Gastrocnemius medialis (tissue), 4 donors: ENCODE results near the gene TUBA3E. TPM values are rescaled to one million over a fixed set of nuclear protein-coding genes. Genes with fewer than 3 reads are reported as not detected.
"Not testable (repeated sequence)": the region's sequence is repeated elsewhere in the genome, so short reads cannot be mapped to it uniquely, and the experiment has no call there.

Experiments used
- ATAC-seq, 2 donors: fragments of 150-250 bp; one replicate each; pipeline ENCODE4 v1.9.1; 2016
- DNase-seq, 2 donors: peaks; one replicate each; pipeline ENCODE4 v3.0.0-alpha.2; 2019
- H3K27ac ChIP-seq, 4 donors: fragments of 200-600 bp; sonication (generic); 1 replicate in 1 of 4; 2 replicates in 3 of 4; pipeline ENCODE4 v1.5.1; 2016 to 2018; ENCODE audit warnings: mild to moderate bottlenecking in 2 of 4, moderate library complexity in 1 of 4
- H3K27me3 ChIP-seq, 3 donors: fragments of 200-600 bp; sonication (generic) in 2 of 3; 1 replicate in 1 of 3; 2 replicates in 2 of 3; pipeline versions ENCODE4 v1.5.1 to v1.6.0; 2016 to 2019; ENCODE audit warnings: mild to moderate bottlenecking in 1 of 3, moderate library complexity in 1 of 3
- H3K36me3 ChIP-seq, 2 donors: fragments of 200-600 bp; sonication (generic) in 1 of 2; one replicate each; pipeline ENCODE4 v1.5.1; 2017 to 2018
- H3K4me1 ChIP-seq, 2 donors: fragments of 200-600 bp; sonication (generic) in 1 of 2; one replicate each; pipeline ENCODE4 v1.5.1; 2016 to 2017; ENCODE audit warnings: mild to moderate bottlenecking in 2 of 2
- H3K4me3 ChIP-seq, 4 donors: fragments of 200-600 bp; sonication (generic) in 3 of 4; 1 replicate in 1 of 4; 2 replicates in 3 of 4; pipeline ENCODE4 v1.5.1; 2016 to 2019; ENCODE audit warnings: mild to moderate bottlenecking in 2 of 4
- H3K9me3 ChIP-seq, 3 donors: fragments of 200-600 bp; sonication (generic) in 2 of 3; 1 replicate in 1 of 3; 2 replicates in 2 of 3; pipeline ENCODE4 v1.5.1; 2016 to 2019
- POLR2A ChIP-seq, 2 donors: fragments of 450-650 bp; IDR thresholded peaks; one replicate each; pipeline ENCODE4 v1.6.1; 2017; ENCODE audit warnings: antibody characterized with exemption in 2 of 2, mild to moderate bottlenecking in 2 of 2, moderate library complexity in 2 of 2
- in situ Hi-C, 4 donors: fragments of 200-750 bp; cut with MboI; loops; one replicate each; pipeline versions ENCODE4 v1.15.0 to v1.8.0; 2017; ENCODE audit warnings: low sequenced_read_pairs in 4 of 4
- intact Hi-C: fragments of 100-400 bp; cut with DNase I; formaldehyde crosslinking; loops from one replicate; pipeline ENCODE4 v1.15.1; 2023; ENCODE audit warnings: low total_unique reads
- total RNA-seq, 4 donors: library from RNA; depleted of rRNA; stranded (reverse); fragments of >200 nt; gene quantifications; one replicate each; pipeline versions ENCODE4 v1.1.0 to v1.2.3, GENCODE V29; 2016
- TF ChIP-seq, protein P1 (sequence below), 5 experiments: fragments of 450-650 bp in 3 of 5; fragments of 200-600 bp in 2 of 5; sonication (generic) in 2 of 5; IDR thresholded peaks in 4 of 5; conservative IDR thresholded peaks in 1 of 5; 1 replicate in 4 of 5; 2 replicates in 1 of 5; pipeline ENCODE4 v1.5.1; 2016 to 2019; ENCODE audit warnings: antibody characterized with exemption in 5 of 5, mild to moderate bottlenecking in 3 of 5, moderate library complexity in 3 of 5

The TUBA3E gene
- total RNA-seq, 4 donors from 2014 or later: not detected

DNA sequence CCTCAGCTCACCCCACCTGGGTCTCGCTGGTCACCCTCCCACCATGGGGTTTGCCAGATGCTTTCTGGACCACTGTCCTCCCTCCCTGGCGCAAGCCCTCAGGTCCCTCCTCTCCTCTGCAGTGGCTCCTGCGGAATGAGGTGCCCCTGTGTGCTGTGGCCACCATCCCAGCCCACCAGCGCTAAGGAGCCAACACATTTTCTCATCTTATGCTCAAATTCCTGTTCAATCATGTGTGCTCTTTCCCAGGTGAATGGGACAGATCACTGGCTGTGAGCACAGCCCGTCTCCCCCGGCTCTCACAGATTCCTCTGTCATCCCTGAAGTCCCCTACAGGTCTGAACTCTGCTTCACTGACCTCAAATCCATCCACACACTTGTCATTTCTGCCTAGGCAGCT lies 38.1 kb downstream of the TUBA3E start:
- Histone ChIP-seq H3K4me1 (no peaks in the 10 kb centered on the region), H3K27ac (no peak overlapping the region), H3K9me3 (no peaks in the 10 kb centered on the region), H3K27me3 (no peaks in the 10 kb centered on the region), H3K36me3 (peaks cover 0 to 35% of the 10 kb centered on the region in 2 donors), H3K4me3 (no peak overlapping the region)
- in situ Hi-C loops (no loop called here), intact Hi-C loops (no loop called here)
- TF ChIP-seq POLR2A (IDR thresholded peaks at IDR 0.05): no peak
- TF ChIP-seq, protein P1, sequence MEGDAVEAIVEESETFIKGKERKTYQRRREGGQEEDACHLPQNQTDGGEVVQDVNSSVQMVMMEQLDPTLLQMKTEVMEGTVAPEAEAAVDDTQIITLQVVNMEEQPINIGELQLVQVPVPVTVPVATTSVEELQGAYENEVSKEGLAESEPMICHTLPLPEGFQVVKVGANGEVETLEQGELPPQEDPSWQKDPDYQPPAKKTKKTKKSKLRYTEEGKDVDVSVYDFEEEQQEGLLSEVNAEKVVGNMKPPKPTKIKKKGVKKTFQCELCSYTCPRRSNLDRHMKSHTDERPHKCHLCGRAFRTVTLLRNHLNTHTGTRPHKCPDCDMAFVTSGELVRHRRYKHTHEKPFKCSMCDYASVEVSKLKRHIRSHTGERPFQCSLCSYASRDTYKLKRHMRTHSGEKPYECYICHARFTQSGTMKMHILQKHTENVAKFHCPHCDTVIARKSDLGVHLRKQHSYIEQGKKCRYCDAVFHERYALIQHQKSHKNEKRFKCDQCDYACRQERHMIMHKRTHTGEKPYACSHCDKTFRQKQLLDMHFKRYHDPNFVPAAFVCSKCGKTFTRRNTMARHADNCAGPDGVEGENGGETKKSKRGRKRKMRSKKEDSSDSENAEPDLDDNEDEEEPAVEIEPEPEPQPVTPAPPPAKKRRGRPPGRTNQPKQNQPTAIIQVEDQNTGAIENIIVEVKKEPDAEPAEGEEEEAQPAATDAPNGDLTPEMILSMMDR (IDR thresholded peaks at IDR 0.05 in 4 of 5, conservative IDR thresholded peaks at IDR 0.05 in 1 of 5): no peak
- ATAC-seq (no peak), DNase-seq (no peak)

DNA sequence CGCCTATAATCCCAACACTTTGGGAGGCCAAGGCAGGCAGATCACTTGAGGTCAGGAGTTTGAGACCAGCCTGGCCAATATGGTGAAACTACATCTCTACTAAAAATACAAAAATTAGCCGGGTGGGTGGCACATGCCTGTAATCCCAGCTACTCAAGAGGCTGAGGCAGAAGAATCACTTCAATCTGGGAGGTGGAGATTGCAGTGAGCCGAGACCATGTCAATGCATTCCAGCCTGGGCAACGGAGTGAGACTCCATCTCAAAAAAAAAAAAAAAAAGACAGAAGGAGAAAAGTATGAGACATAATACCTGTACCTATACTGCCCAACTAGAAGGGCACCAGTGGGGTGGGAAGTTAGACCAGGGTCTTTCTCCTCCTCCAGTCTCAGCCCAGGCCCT lies 38.9 kb downstream of the TUBA3E start:
- in situ Hi-C loops, H3K4me1 ChIP-seq, H3K27ac ChIP-seq, H3K27me3 ChIP-seq, DNase-seq, ATAC-seq, H3K4me3 ChIP-seq, H3K9me3 ChIP-seq, intact Hi-C loops: not testable (repeated sequence)
- H3K36me3 ChIP-seq: peaks cover 0 to 34% of the 10 kb centered on the region in 2 donors

DNA sequence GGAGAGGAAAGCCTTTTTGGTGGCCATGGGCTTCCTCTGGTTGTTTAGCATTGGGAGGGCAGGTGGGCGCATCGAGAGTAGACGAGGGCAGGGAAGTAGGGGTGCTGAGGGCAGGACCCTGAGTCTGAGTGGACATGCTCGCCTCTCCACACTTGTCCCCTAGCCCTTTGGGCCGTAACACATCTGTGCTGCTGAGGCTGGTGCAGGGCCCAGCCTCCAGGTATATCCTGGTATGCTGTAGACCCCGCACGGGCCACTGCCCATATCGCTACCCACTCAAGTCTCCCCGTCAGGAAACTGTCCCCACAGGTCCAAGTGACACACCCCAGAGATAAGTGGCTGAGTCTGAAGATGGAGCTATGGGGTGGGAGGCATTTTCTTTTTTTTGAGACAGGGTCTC lies 39.6 kb downstream of the TUBA3E start:
- no peak for DNase-seq
- in situ Hi-C loops: no loop called here
- Histone ChIP-seq H3K4me1 (no peaks in the 10 kb centered on the region), H3K9me3 (no peaks in the 10 kb centered on the region), H3K27me3 (no peaks in the 10 kb centered on the region), H3K36me3 (peaks cover 0 to 33% of the 10 kb centered on the region in 2 donors), H3K4me3 (no peak overlapping the region), H3K27ac (no peak overlapping the region)
- ATAC-seq: no peak
- TF ChIP-seq POLR2A (IDR thresholded peaks at IDR 0.05): no peak
- TF ChIP-seq, protein P1 (IDR thresholded peaks at IDR 0.05 in 4 of 5, conservative IDR thresholded peaks at IDR 0.05 in 1 of 5): no peak
- intact Hi-C loops: no loop called here

DNA sequence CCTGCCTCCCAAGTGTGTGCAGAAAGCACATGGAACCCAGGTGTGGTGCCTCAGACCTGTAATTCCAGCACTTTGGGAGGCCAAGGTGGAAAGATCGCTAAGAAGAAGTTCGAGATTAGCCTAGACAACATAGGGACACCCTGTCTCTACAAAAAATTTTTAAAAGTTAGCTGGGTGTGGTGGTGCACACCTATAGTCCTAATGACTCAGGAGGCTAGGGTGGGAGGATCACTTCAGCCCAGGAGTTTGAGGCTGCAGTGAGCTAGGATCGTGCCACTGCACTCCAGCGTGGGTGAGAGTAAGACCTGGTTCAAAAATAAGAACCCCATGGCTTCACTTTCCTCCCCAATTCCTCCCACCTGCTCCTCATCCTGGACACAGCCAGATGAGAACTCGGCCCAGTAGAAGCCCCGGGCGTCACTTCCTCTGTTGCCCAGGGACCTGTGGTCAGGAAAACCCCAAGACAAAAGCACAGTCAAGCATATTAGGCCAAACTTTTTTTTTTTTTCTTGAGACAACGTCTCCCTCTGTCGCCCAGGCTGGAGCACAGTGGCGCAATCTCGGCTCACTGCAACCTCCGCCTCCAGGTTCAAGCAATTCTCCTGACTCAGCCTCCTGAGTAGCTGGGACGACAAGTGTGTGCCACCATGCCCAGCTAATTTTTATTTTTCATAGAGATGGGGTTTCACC lies 40.3 kb downstream of the TUBA3E start:
- H3K36me3 ChIP-seq: peaks cover 0 to 31% of the 10 kb centered on the region in 2 donors
- in situ Hi-C loops, ATAC-seq, H3K27me3 ChIP-seq, DNase-seq, H3K4me1 ChIP-seq, H3K27ac ChIP-seq, H3K9me3 ChIP-seq, H3K4me3 ChIP-seq, intact Hi-C loops: not testable (repeated sequence)

DNA sequence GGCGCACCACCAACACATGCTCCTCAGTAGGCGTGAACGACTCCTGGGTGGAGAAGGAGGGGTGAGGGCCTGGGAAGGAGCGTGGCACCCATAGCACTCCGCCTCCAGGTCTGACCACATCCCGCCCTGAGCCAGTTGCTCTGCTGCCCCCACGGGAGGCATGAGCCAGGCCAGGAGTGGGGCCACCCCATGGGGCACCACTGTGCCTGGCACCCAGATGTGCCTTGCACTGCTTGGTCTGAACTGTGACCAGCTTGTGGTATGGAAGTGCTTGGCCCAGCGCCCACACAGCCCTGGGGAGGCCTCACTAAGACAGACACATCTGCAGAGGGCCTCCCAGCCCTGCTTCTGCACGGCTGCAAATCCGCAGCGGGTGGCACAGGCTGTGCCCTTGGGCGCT lies 40.9 kb downstream of the TUBA3E start:
- H3K9me3 ChIP-seq, intact Hi-C loops, H3K27ac ChIP-seq, H3K4me3 ChIP-seq, H3K27me3 ChIP-seq, DNase-seq, in situ Hi-C loops, ATAC-seq, H3K4me1 ChIP-seq: not testable (repeated sequence)
- H3K36me3 ChIP-seq: peaks cover 0 to 31% of the 10 kb centered on the region in 2 donors

DNA sequence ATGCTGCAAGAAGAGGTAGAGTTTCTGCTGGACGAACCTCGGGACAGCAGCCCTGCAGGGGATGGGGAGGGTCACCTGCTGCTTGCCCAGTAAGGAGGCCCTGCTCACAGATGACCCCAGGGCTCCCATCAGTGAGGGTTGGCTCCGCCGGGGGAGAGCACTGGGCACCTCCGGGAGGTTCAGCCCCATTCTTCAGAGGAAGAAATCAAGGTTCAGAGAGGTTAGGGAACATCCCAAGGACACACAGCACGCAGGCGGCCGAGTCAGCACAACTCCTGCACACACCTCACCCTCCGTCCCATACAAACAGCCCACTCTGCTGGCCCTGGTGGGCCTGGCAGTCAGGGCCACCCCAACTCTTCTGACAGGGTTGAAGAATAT lies 41.6 kb downstream of the TUBA3E start:
- in situ Hi-C loops: no loop called here
- no peaks in the 10 kb centered on the region for H3K4me1 ChIP-seq
- DNase-seq: no peak
- no peak for ATAC-seq
- no peak overlapping the region for H3K27ac ChIP-seq
- no peak overlapping the region for H3K4me3 ChIP-seq
- H3K36me3 ChIP-seq: peaks cover 0 to 37% of the 10 kb centered on the region in 2 donors
- H3K9me3 ChIP-seq: no peaks in the 10 kb centered on the region
- intact Hi-C loops: no loop called here
- H3K27me3 ChIP-seq: no peaks in the 10 kb centered on the region
- no peak for TF ChIP-seq POLR2A (IDR thresholded peaks at IDR 0.05)
- TF ChIP-seq, protein P1 (IDR thresholded peaks at IDR 0.05 in 4 of 5, conservative IDR thresholded peaks at IDR 0.05 in 1 of 5): no peak
